HuH-7.5 (cell line): ENCODE data around the gene CD163L1.
A peak's percentile ranks its signal among the peaks of the same experiment; 100 is the strongest.
"Not testable (repeated sequence)": the region's sequence is repeated elsewhere in the genome, so short reads cannot be mapped to it uniquely, and the experiment has no call there.

ENCODE experiments used
- DNase-seq: peaks from one replicate; pipeline ENCODE4 v3.0.0; 2011; ENCODE audit warnings: low spot score

CD163L1 gene

GRCh38 chr12:7404275-7404674, 39.7 kb downstream of the CD163L1 start:
- DNase-seq = no peak

- no peak for DNase-seq
Measured at GRCh38 chr12:7403466-7403865, 40.5 kb downstream of the CD163L1 start.

- no peak for DNase-seq
Measured at GRCh38 chr12:7399089-7399488, 44.9 kb downstream of the CD163L1 start.

DNA sequence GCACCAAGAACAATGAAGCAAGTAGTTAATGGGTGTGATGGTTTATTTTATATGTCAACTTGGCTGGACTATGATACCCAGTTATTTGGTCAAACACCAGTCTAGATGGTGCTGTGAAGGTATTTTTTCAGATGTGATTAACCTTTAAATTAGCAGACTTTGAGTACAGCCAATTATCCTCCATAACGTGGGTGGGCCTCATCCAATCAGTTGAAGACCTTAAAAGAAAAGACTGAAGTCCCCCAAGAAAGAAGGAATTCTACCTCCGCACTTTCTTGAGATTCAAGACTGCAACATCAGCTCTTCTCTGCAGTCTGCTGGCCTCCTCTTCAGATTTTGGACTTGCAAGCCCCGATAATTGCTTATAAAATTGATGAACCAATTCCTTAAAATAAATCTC, 47.5 kb downstream of the CD163L1 start:
- DNase-seq = no peak

DNA sequence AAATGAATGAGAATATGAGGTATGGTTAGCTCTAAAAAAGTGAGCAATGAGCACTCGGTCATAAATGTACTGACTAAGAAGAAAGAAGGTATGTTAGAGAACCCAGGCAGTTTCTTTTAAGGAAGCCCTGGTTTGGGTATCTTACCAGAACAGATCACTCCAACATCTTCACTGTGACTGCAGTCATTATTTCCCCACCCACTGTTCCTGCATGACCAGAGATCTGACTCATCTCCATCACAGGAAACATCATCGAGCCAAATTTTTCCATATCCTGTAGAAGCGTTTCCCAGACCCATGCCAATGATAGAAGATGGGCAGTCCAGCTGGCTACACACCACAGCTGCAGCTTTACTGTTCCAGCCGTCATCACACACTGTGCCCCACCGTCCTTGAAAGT, 48.0 kb downstream of the CD163L1 start:
- no peak for DNase-seq

- DNase-seq = no peak
Measured at GRCh38 chr12:7387289-7387688, 56.7 kb downstream of the CD163L1 start.

- DNase-seq = no peak
Measured at GRCh38 chr12:7383157-7383556, 60.8 kb downstream of the CD163L1 start.

DNA sequence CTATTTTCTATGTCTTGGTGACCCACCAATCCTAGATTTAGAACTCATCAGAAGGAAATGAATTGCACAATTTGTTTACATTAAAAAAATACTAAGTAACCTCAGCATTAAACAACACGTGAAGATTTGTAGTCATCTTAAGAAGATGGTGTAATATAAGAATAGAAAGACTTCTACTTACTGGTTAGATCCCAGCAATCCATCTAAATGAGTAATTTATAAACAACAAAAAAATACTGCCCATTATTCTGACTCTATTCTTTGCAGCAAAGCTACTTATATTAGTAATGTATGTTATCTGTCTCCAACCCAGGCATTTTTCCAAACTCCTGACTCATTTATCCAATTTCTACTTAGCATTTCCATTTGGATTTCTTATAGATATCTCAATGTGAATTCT, 67.8 kb downstream of the CD163L1 start:
- DNase-seq = no peak

DNA sequence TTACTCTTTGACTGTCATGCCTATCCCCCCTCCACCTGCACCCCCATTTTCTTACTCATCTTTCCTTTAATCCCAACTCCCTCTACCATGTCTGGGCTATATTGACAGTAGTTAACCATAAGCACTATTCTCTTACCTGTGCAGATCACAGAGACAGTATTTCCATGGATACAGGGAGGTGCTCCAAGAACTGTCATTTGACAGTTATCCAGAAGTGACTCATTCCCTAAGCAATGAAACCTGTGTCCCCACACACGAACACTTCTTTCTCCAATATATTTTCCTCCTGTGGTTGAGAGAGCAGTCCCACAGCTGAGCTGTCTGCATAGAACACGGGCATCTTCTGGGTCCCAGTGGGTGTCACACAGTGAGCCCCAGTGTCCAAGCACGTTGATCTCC, 68.8 kb downstream of the CD163L1 start:
- no peak for DNase-seq

GRCh38 chr12:7374423-7375144, 69.4 kb downstream of the CD163L1 start:
- DNase-seq = peak; percentile 28

DNA sequence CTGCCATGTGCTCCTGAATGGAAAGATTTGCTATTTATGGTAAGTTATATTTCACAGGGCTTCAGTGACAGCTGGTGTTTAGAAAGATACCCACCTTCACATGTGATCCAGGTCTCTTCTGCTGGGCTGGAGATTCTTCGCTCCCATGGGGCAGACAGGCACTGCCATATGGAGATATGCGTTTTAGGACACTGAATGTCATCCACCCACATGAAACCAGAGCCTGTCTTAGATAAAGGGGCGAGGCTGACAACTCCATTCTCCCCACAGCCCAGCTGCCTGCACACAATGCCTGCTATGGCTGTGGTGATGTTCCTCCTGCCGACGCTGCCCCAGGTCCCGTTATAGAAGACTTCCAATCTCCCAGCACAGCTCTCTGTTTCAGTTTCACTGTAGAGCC, 70.7 kb downstream of the CD163L1 start:
- DNase-seq = no peak

DNA sequence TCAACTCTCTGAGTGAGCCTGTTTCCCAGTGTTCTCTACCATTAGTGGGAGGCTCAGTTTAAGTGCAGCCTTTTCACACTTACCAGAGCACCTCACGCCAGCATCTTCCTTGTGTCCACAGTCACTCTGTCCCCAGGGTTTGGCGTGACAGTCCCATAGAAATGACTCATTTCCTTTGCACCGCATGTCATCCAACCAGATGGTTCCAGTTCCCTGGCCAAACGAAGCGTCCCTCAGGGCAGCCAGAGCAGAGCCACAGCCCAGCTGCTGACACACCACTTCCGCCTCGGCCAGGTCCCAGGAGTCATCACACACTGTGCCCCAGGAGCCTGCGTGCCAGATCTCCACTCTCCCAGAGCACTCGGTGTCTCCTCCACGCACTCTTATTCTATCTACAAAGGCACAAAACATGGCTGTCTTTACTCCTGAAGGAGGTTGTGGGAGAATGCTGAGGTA, 74.7 kb downstream of the CD163L1 start:
- DNase-seq = no peak

DNA sequence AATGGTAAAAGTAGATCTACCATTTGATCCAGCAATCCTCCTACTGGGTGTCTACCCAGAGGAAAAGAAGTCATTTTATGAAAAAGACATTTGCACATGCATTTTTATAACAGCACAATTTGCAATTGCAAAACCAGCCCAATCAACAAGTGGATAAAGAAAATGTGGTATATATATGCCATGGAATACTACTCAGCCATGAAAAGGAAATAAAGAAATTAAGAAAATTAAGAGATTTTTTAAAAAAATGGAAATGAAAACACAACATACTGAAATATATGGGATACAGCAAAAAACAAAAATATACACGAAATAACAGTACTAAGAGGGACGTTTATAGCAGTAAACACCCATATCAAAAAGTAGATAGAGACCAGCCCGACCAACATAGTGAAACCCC, 81.2 kb downstream of the CD163L1 start:
- DNase-seq = no peak

DNA sequence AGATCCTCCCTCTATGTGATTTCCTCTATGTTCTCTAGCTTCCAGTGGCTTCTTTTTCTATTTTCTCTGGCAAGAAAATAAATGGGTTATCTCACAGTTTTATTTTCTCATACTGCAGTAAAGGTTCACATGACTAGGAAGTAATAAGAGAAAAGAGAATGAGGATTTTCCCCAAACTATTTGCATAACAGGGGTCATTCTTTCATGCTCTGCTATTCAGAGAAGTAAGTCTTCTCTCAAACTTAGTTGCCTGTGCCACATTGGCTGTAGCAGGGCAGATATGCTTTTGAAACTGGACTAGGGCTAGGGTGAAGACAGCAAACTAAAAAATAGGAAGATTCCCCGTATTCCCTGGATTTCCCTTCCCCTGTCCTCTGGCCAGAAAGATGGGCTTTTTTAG, 82.7 kb downstream of the CD163L1 start:
- no peak for DNase-seq

DNA sequence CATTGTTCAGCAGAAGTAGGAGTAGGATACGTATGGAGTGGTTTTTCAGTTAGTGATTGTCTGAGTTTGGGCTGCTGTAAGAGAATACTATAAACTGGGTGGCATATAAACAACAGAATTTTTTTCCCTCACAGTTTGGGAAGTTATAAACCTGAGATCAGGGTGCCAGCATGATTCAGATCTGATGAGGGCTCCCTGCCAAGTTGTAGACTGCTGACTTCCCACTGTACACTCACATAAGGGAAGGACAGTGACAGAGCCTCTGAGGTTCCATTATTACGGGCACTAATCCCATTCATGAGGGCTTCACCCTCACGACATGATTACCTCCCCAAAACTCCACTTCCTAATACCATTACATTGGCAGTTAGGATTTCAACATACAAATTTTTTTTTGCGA, 89.4 kb downstream of the CD163L1 start:
- no peak for DNase-seq

DNA sequence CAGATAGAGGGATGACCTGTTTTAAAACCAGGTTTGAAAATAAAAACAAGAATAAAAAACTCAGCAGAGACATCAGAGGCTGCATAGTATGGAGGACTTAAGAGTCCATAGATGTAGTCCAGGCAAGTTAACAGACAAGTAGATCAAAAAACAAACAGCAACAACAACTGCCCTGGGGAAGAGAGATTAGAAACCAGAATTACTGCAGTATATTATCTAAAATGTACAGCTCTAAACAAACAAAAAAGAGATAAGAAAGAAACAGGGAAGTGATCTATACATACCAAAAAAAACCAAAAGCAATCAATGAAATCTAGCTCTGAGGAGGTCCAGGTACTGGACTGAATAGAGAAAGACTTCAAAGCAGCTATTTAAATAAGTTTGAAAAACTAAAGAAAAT, 91.3 kb downstream of the CD163L1 start:
- no peak for DNase-seq

DNA sequence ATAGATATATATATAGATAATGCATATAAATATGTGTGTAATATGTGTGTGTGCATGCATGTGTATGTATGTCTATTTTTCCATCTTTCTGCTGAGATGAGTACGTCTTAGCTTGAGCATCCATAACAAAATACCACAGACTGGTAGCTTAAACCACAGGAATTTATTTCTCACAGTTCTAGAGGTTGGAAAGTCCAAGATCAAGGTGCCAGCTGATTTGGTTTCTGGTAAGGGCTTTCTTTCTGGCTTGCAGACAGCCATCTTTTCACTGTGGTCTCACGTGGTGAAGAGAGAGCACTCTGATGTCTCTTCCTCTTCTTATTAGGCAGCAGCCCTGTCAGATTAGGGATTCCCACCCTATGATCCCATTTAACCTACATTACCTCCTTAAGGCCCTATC, 92.8 kb downstream of the CD163L1 start:
- no peak for DNase-seq

DNA sequence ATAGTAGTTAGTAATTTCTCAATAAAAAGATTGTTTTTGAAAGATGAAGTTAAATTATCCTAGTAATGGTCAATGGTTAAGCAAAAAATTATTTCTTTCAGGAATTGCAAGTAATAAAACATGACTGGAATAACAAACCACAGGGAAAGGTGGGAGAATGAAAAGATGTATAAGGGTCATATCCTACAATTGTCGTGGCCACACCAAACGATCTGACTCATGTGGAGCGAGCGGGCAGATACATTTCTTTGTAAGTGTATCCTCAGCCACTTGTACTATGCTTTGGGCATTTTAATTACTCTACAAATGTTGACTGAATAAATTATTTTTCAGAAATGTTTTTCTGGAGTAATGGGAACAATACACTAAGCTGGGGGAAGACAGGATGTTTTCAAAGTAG, 94.5 kb downstream of the CD163L1 start:
- DNase-seq = no peak

GRCh38 chr12:7346551-7347225, 97.3 kb downstream of the CD163L1 start:
- DNase-seq = no peak

- DNase-seq = no peak
Measured at GRCh38 chr12:7344833-7345606, 98.9 kb downstream of the CD163L1 start.

GRCh38 chr12:7339675-7340074, 104.3 kb downstream of the CD163L1 start:
- DNase-seq = no peak

DNA sequence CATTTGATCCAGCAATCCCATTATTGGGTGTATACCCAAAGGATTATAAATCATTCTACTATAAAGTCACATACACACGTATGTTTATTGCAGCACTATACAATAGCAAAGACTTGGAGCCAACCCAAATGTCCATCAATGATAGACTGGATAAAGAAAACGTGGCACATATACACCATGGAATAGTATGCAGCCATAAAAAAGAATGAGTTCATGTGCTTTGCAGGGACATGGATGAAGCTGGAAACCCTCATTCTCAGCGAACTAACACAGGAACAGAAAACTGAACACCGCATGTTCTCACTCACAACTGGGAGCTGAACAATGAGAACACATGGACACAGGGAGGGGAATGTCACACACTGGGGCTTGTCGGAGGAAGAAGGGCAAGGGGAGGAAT, 106.2 kb downstream of the CD163L1 start:
- not testable (repeated sequence) for DNase-seq

DNA sequence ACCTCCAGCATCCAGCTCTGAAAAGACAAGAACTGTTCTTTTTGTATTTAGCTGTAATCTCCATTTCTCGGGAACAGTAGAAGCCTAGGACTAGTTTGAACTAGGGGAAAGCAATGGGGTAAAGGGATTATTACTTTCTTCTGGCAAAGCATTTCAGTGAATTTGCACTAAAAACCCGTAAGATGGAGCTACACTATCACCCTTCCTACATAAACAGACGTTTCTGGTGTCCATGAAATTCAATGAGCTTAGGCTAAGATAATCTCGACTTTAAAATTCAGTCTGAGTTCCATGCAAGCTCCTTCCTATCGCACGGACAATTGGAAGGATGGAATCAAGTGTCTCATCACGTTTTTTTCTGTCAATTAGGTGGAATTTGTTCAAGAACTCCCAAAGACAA, 116.0 kb downstream of the CD163L1 start:
- DNase-seq = no peak
